ENCODE measurements around the gene CHD1. TPM values are rescaled to one million over a fixed set of nuclear protein-coding genes. Genes with fewer than 3 reads are reported as not detected.

Gene CHD1
- 72.4 TPM for polyA plus RNA-seq (2013, experiment 1 of 4)
- 80.9 TPM for polyA plus RNA-seq (2013, experiment 2 of 4)
- 69.6 TPM for polyA plus RNA-seq (2013, experiment 3 of 4)
- 77.5 TPM for polyA plus RNA-seq (2013, experiment 4 of 4)

GRCh38 chr5:98928873-98929709 lies at the start of gene CHD1:
CHD1 (minus strand) TSS chr5:98929007; CDS start chr5:98926386, 2,621 bp downstream.
- Histone ChIP-seq H3K36me3 (ENCODE audit: control insufficient read depth, insufficient read depth, low read length) (peaks cover under 1% of the 10 kb centered on the region), H3K9me3 (ENCODE audit: control insufficient read depth, low read length) (no peaks in the 10 kb centered on the region), H3K4me3 (ENCODE audit: insufficient read depth, low read depth, low read length) (peak within 1 kb of the TSS; percentile 93), H3K27ac (ENCODE audit: insufficient read depth, low read depth, low read length, poor library complexity, severe bottlenecking) (peak within 1 kb of the TSS; percentile 99), H3K4me1 (ENCODE audit: control insufficient read depth, insufficient read depth, low read length) (no peaks in the 10 kb centered on the region), H3K27me3 (ENCODE audit: control insufficient read depth, insufficient read depth, low read length, poor library complexity, severe bottlenecking) (no peaks in the 10 kb centered on the region)
- 0% methylated on average over 101 of the region's 101 CpGs for WGBS, 2 experiments

DNA sequence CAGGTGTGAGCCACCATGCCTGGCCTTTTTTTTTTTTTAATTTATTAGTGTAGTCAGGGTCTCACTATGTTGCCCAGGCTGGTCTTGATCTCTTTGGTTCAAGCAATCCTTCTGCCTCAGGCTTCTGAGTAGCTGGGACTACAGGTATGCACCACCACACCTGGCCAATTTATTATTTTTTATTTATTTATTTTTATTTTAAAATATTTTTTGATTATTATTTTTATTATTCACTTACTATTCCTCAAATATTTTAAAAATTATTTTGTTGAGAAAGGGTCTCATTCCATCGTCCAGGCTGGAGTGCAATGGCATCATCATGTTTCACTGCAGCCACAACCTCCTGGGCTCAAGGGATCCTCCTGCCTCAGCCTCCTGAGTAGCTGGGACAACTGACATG lies 49.7 kb upstream of the CHD1 start:
- no peaks in the 10 kb centered on the region for H3K9me3 ChIP-seq (ENCODE audit: control insufficient read depth, low read length)
- no peak overlapping the region for H3K27ac ChIP-seq (ENCODE audit: insufficient read depth, low read depth, low read length, poor library complexity, severe bottlenecking)
- 86 to 100% methylated on average over 1 of the region's 1 CpG for WGBS, 2 experiments

DNA sequence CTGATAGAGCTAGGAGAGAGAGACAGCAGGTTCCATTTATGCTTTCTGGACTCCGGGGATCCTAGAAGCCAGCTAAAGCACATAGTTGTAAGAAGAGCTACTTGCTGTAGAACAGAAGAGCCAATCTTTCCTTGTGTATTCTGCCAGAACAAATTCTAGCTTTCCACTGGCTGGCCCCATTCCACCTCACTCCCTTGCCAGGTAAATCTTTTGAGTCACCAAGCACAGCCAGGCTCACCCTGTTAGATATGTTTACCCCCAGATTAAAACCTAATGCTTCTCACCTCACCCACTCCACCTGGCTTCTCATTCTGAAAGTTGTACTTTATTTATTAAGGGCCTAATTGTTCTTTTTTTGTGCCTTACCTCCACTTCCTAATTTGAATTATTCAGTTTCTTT lies 48.9 kb upstream of the CHD1 start:
- H3K4me1 ChIP-seq (ENCODE audit: control insufficient read depth, insufficient read depth, low read length): no peaks in the 10 kb centered on the region
- no peaks in the 10 kb centered on the region for H3K36me3 ChIP-seq (ENCODE audit: control insufficient read depth, insufficient read depth, low read length)
- 96 to 100% methylated on average over 1 of the region's 1 CpG for WGBS, 2 experiments
- no peaks in the 10 kb centered on the region for H3K9me3 ChIP-seq (ENCODE audit: control insufficient read depth, low read length)
- H3K4me3 ChIP-seq (ENCODE audit: insufficient read depth, low read depth, low read length): no peak overlapping the region
- H3K27ac ChIP-seq (ENCODE audit: insufficient read depth, low read depth, low read length, poor library complexity, severe bottlenecking): no peak overlapping the region
- no peaks in the 10 kb centered on the region for H3K27me3 ChIP-seq (ENCODE audit: control insufficient read depth, insufficient read depth, low read length, poor library complexity, severe bottlenecking)

More for the DNA sequence above, 49.7 kb upstream of the CHD1 start:
- Histone ChIP-seq H3K4me1 (ENCODE audit: control insufficient read depth, insufficient read depth, low read length) (no peaks in the 10 kb centered on the region), H3K4me3 (ENCODE audit: insufficient read depth, low read depth, low read length) (no peak overlapping the region), H3K36me3 (ENCODE audit: control insufficient read depth, insufficient read depth, low read length) (no peaks in the 10 kb centered on the region), H3K27me3 (ENCODE audit: control insufficient read depth, insufficient read depth, low read length, poor library complexity, severe bottlenecking) (no peaks in the 10 kb centered on the region)

DNA sequence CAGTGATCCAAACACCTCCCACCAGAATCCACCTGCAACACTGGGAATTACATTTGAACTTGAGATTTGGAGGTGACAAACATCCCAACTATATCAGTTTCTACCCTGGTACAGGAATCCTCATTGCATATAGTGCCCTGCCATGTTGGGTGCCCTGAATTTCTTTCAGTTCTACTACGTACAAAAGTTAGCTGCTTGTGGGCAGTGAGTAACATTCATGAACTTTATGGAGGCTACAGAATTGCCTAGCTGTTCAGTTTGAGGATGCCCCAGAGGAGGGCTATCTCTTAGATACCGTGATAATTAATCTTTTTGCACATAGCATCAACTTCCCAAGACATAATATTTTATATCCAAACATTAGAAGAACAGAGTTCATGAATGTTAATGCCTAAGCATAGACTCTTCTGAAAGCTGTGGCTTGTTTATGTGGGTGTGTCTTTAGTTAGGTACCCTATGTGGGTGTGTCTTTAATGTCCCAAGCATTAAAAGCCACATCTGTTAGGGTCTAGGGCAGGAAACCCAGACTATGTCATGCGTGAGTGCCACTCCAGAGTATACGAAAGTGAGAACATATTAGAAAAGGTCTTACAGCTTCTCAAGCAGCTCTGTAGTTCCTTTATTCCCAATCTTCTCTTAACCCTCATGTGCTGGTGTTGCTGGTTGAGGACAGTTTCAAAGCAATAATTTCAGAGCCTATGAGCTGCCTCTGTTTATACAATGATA lies 47.0 kb upstream of the CHD1 start:
- Histone ChIP-seq H3K27me3 (ENCODE audit: control insufficient read depth, insufficient read depth, low read length, poor library complexity, severe bottlenecking) (no peaks in the 10 kb centered on the region), H3K9me3 (ENCODE audit: control insufficient read depth, low read length) (no peaks in the 10 kb centered on the region), H3K36me3 (ENCODE audit: control insufficient read depth, insufficient read depth, low read length) (no peaks in the 10 kb centered on the region), H3K27ac (ENCODE audit: insufficient read depth, low read depth, low read length, poor library complexity, severe bottlenecking) (no peak overlapping the region), H3K4me3 (ENCODE audit: insufficient read depth, low read depth, low read length) (no peak overlapping the region), H3K4me1 (ENCODE audit: control insufficient read depth, insufficient read depth, low read length) (no peaks in the 10 kb centered on the region)
- WGBS, 2 experiments: 96 to 98% methylated on average over 4 of the region's 4 CpGs

DNA sequence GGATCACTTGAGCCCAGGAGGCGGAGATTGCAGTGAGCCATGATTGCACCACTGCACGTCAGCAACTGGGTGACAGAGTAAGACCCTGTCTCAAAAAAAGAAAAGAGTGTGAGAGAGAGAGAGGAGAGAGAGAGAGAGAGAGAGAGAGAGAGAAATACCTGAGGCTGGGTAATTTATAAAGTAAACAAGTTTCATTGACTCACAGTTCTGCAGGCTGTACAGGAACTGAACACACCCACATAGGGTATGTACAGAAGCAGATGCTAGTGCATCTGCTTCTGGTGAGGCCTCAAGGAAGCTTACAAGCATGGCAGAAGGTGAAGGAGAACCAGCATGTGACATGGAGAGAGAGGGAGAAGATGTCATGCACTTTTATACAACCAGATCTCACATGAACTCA lies 46.4 kb upstream of the CHD1 start:
- Histone ChIP-seq H3K27me3 (ENCODE audit: control insufficient read depth, insufficient read depth, low read length, poor library complexity, severe bottlenecking) (no peaks in the 10 kb centered on the region), H3K4me3 (ENCODE audit: insufficient read depth, low read depth, low read length) (no peak overlapping the region), H3K36me3 (ENCODE audit: control insufficient read depth, insufficient read depth, low read length) (no peaks in the 10 kb centered on the region), H3K27ac (ENCODE audit: insufficient read depth, low read depth, low read length, poor library complexity, severe bottlenecking) (no peak overlapping the region), H3K9me3 (ENCODE audit: control insufficient read depth, low read length) (no peaks in the 10 kb centered on the region), H3K4me1 (ENCODE audit: control insufficient read depth, insufficient read depth, low read length) (no peaks in the 10 kb centered on the region)
- WGBS, 2 experiments: 93 to 96% methylated on average over 2 of the region's 2 CpGs

GRCh38 chr5:98969400-98969799 lies 40.6 kb upstream of the CHD1 start:
- H3K4me3 ChIP-seq (ENCODE audit: insufficient read depth, low read depth, low read length): no peak overlapping the region
- WGBS, 2 experiments: 91 to 95% methylated on average over 4 of the region's 4 CpGs
- H3K27ac ChIP-seq (ENCODE audit: insufficient read depth, low read depth, low read length, poor library complexity, severe bottlenecking): no peak overlapping the region

DNA sequence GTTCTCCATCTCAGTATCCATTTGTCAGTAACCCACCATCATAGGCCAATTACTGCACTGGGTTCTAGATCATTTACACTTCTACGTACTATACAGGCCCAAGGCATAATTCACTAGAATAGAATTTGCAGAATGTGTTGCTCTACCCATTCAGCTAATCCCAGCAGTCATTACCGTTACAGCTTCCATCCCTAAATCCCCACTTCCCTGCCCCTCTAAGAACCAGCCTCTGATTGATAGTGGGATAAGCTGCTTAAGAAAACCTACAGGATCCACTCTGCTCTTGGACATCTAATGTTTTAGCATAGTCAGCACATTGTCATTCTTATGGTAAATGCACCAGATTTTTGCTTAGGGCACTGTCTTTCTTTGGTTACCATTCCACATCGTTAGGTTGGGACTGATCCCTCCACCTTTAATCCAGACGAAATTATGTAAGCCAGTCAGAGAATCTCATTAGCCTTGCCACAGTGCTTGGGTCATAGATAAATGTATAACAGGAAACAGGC lies 39.3 kb upstream of the CHD1 start:
- H3K27me3 ChIP-seq (ENCODE audit: control insufficient read depth, insufficient read depth, low read length, poor library complexity, severe bottlenecking): no peaks in the 10 kb centered on the region
- peaks cover 9% of the 10 kb centered on the region for H3K9me3 ChIP-seq (ENCODE audit: control insufficient read depth, low read length)
- H3K36me3 ChIP-seq (ENCODE audit: control insufficient read depth, insufficient read depth, low read length): peaks cover 3% of the 10 kb centered on the region
- WGBS, 2 experiments: 81 to 91% methylated on average over 4 of the region's 4 CpGs
- no peak overlapping the region for H3K4me3 ChIP-seq (ENCODE audit: insufficient read depth, low read depth, low read length)
- no peak overlapping the region for H3K27ac ChIP-seq (ENCODE audit: insufficient read depth, low read depth, low read length, poor library complexity, severe bottlenecking)
- peaks cover 4% of the 10 kb centered on the region for H3K4me1 ChIP-seq (ENCODE audit: control insufficient read depth, insufficient read depth, low read length)

More at GRCh38 chr5:98969400-98969799, 40.6 kb upstream of the CHD1 start:
- Histone ChIP-seq H3K27me3 (ENCODE audit: control insufficient read depth, insufficient read depth, low read length, poor library complexity, severe bottlenecking) (no peaks in the 10 kb centered on the region), H3K36me3 (ENCODE audit: control insufficient read depth, insufficient read depth, low read length) (peaks cover 3% of the 10 kb centered on the region), H3K9me3 (ENCODE audit: control insufficient read depth, low read length) (peaks cover 9% of the 10 kb centered on the region), H3K4me1 (ENCODE audit: control insufficient read depth, insufficient read depth, low read length) (no peaks in the 10 kb centered on the region)

- WGBS, 2 experiments: 89 to 90% methylated on average over 3 to 4 of the region's 4 CpGs
These were observed 36.4 kb upstream of the CHD1 start for GRCh38 chr5:98965226-98965625.

DNA sequence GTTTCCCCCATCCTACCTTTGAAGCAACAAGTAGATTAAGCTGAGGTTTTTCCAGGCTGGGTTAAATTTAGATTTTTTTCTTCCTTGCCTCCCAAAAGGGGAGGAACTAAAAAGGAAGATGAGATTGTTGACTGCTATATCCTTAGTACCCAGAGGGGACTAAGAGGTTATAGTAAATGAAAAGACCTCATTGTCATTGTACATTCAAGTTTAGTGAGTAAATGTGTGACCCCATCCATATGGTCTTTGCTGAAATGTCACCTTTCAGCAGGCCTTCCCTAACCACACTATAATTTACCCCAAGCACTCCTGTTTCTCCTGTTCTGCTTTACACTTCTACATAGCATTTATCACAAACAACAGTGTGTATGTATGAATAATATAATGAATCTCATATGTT lies 35.8 kb upstream of the CHD1 start:
- H3K4me3 ChIP-seq (ENCODE audit: insufficient read depth, low read depth, low read length): no peak overlapping the region
- H3K27ac ChIP-seq (ENCODE audit: insufficient read depth, low read depth, low read length, poor library complexity, severe bottlenecking): no peak overlapping the region
- no peaks in the 10 kb centered on the region for H3K27me3 ChIP-seq (ENCODE audit: control insufficient read depth, insufficient read depth, low read length, poor library complexity, severe bottlenecking)
- peaks cover 12% of the 10 kb centered on the region for H3K4me1 ChIP-seq (ENCODE audit: control insufficient read depth, insufficient read depth, low read length)
- H3K36me3 ChIP-seq (ENCODE audit: control insufficient read depth, insufficient read depth, low read length): peaks cover 3% of the 10 kb centered on the region
- peaks cover 9% of the 10 kb centered on the region for H3K9me3 ChIP-seq (ENCODE audit: control insufficient read depth, low read length)

More at GRCh38 chr5:98965226-98965625, 36.4 kb upstream of the CHD1 start:
- Histone ChIP-seq H3K36me3 (ENCODE audit: control insufficient read depth, insufficient read depth, low read length) (peaks cover 3% of the 10 kb centered on the region), H3K9me3 (ENCODE audit: control insufficient read depth, low read length) (peaks cover 9% of the 10 kb centered on the region), H3K4me3 (ENCODE audit: insufficient read depth, low read depth, low read length) (no peak overlapping the region), H3K4me1 (ENCODE audit: control insufficient read depth, insufficient read depth, low read length) (peaks cover 12% of the 10 kb centered on the region), H3K27ac (ENCODE audit: insufficient read depth, low read depth, low read length, poor library complexity, severe bottlenecking) (no peak overlapping the region), H3K27me3 (ENCODE audit: control insufficient read depth, insufficient read depth, low read length, poor library complexity, severe bottlenecking) (no peaks in the 10 kb centered on the region)

- Histone ChIP-seq H3K27me3 (ENCODE audit: control insufficient read depth, insufficient read depth, low read length, poor library complexity, severe bottlenecking) (no peaks in the 10 kb centered on the region), H3K9me3 (ENCODE audit: control insufficient read depth, low read length) (peaks cover 9% of the 10 kb centered on the region), H3K36me3 (ENCODE audit: control insufficient read depth, insufficient read depth, low read length) (peaks cover 3% of the 10 kb centered on the region), H3K27ac (ENCODE audit: insufficient read depth, low read depth, low read length, poor library complexity, severe bottlenecking) (peak overlapping the region; percentile 56), H3K4me1 (ENCODE audit: control insufficient read depth, insufficient read depth, low read length) (peaks cover 12% of the 10 kb centered on the region), H3K4me3 (ENCODE audit: insufficient read depth, low read depth, low read length) (no peak overlapping the region)
- WGBS, 2 experiments: 11 to 24% methylated on average over 2 to 3 of the region's 3 CpGs
These were observed 34.2 kb upstream of the CHD1 start for GRCh38 chr5:98963019-98963418.
